Activated CD4-positive, alpha-beta T cell treated with anti-CD3 and anti-CD28 coated beads, Interleukin-2, amount 10 ng/mL, durations not matched to agents 7 days and 5 days (primary cell): Measurements from ENCODE around the gene PRRG1. TPM values are rescaled to one million over a fixed set of nuclear protein-coding genes. Genes with fewer than 3 reads are reported as not detected.
"Not testable (repeated sequence)": the region's sequence is repeated elsewhere in the genome, so short reads cannot be mapped to it uniquely, and the experiment has no call there.

Experiments used
- CTCF ChIA-PET: fragments of 350-600 bp; sonication (Branson Sonifier 250); formaldehyde crosslinking; loops from one replicate; lab custom pipeline; 2021; ENCODE audit warnings: antibody characterized with exemption; lab: Charles Lee
- POLR2A ChIA-PET: fragments of 350-600 bp; sonication (Branson Sonifier 250); formaldehyde crosslinking; loops from one replicate; lab custom pipeline; 2021; ENCODE audit warnings: antibody characterized with exemption; lab: Charles Lee
- DNase-seq: peaks from one replicate; pipeline ENCODE4 v3.0.0-alpha.2; 2020
- H3K27ac Mint-ChIP-seq: one replicate; pipeline ENCODE4 v1.8.0; 2021; ENCODE audit warnings: mild to moderate bottlenecking, moderate library complexity, mixed read lengths
- H3K27me3 Mint-ChIP-seq: one replicate; pipeline ENCODE4 v1.8.0; 2021; ENCODE audit warnings: mixed read lengths
- H3K36me3 Mint-ChIP-seq: one replicate; pipeline ENCODE4 v1.8.0; 2021; ENCODE audit warnings: low read depth, mixed read lengths
- H3K4me1 Mint-ChIP-seq: one replicate; pipeline ENCODE4 v1.8.0; 2021; ENCODE audit warnings: mixed read lengths
- H3K4me3 Mint-ChIP-seq: one replicate; pipeline ENCODE4 v1.8.0; 2021; ENCODE audit warnings: mild to moderate bottlenecking, moderate library complexity, mixed read lengths
- H3K9me3 Mint-ChIP-seq: one replicate; pipeline ENCODE4 v1.8.0; 2021; ENCODE audit warnings: mixed read lengths
- total RNA-seq, 2 experiments: library from RNA; stranded (reverse); gene quantifications; one replicate each; pipeline ENCODE4 v1.2.3, GENCODE V29; 2021

PRRG1 gene
- total RNA-seq, 2 experiments from 2014 or later = not detected

DNA sequence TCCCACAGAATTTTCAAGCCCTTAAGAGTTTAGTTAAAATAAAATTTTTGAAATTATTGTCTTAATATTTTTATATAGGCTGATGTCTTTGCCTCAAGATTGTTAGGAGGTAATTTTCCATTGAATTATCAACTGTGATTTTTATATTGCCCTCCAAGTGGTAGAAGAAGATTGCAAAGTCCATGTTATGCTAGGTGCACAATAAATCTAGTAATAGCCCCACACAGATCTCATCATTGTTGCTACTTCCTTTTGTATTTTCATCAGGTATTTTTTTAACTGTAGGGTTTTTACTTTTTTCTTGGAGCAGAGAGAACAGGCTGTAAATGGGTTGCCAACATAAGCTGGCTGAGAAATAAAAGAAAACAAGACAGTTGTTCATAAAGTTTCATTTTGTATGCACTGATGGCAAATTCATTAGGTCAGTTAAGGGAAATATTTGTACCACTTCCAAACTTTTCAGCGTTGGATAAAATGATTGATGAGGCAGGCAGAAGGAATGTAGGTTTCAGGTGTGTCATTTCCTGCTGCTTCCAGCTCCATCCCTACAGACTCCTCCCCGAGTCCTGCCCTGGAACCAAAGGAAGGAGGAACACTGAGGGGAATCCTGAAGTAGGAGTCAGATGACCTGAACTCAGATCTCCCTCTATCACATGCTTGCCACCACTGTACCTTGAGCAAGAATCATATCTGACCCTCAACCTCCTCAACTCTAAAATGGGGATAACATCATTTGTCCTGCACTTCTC lies 105.5 kb downstream of the PRRG1 start:
- no peak for DNase-seq
- H3K27ac Mint-ChIP-seq = no peak overlapping the region
- H3K4me1 Mint-ChIP-seq = no peaks in the 10 kb centered on the region
- H3K27me3 Mint-ChIP-seq = no peaks in the 10 kb centered on the region
- no peak overlapping the region for H3K4me3 Mint-ChIP-seq
- H3K9me3 Mint-ChIP-seq = no peaks in the 10 kb centered on the region
- H3K36me3 Mint-ChIP-seq = no peaks in the 10 kb centered on the region
- ChIA-PET CTCF (no interaction called here), POLR2A (no interaction called here)

DNA sequence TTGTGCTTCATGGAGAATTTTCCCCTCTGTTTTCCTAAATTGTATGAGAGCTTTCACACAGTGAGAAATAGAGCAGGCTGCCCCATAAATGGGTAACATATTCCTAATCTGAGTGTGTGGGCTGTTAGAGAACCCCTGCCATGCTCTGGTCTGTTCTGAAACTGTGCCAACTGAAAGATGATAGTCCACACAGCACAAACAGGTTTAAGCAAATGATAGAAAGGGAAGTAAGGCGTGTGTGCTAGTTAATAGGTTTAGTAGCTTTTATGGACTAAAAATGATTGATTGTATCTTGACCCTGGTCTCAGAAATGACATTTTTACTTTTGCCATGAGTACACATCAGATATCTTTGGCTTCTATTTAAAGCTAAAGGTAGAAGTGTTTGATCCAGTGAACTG lies 106.2 kb downstream of the PRRG1 start:
- Mint-ChIP-seq H3K27me3 (no peaks in the 10 kb centered on the region), H3K36me3 (no peaks in the 10 kb centered on the region), H3K27ac (no peak overlapping the region), H3K4me1 (no peaks in the 10 kb centered on the region), H3K9me3 (no peaks in the 10 kb centered on the region), H3K4me3 (no peak overlapping the region)
- CTCF ChIA-PET = no interaction called here
- DNase-seq = no peak
- POLR2A ChIA-PET = no interaction called here

DNA sequence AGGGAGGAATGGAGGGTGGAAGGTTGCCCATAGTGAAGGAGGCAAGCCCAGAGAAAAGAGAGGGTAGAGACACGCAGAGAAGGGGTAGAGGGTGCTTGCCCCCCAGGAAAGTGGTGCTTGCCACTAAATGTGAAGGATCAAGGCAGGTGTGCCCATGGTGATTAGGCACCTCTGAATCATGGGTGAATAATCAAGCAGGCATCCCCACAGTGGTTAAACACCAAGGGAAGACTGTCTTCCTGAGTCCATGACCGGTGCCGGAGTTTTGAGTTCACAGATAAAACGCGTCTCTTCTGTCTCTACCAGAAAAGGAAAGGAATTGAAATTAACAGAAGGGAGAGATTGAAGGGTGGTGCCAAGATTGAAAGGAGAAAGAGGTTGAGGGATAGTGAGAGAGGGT lies 111.1 kb downstream of the PRRG1 start:
- H3K9me3 Mint-ChIP-seq, H3K36me3 Mint-ChIP-seq, DNase-seq, CTCF ChIA-PET, POLR2A ChIA-PET, H3K27ac Mint-ChIP-seq, H3K4me1 Mint-ChIP-seq, H3K4me3 Mint-ChIP-seq, H3K27me3 Mint-ChIP-seq: not testable (repeated sequence)

DNA sequence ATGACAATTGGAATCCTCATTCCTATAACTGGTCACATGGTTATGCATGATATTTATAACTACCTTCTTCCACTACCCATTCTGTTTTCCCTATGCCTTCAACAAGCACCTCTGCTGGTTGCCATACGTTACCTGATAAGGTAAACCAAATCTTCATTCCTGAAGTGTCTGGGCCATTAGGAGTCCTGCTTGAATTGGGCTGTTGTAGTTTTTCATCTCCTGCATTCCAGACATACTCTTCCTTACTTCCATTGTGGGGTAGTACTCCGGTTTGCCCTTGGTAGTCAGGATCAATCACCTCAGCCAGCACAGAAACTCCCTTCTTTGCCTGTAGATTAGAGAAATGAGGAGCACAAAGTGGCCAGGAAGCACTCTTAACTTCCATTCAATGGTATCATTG lies 113.2 kb downstream of the PRRG1 start:
- CTCF ChIA-PET = no interaction called here
- DNase-seq = no peak
- H3K27ac Mint-ChIP-seq = no peak overlapping the region

DNA sequence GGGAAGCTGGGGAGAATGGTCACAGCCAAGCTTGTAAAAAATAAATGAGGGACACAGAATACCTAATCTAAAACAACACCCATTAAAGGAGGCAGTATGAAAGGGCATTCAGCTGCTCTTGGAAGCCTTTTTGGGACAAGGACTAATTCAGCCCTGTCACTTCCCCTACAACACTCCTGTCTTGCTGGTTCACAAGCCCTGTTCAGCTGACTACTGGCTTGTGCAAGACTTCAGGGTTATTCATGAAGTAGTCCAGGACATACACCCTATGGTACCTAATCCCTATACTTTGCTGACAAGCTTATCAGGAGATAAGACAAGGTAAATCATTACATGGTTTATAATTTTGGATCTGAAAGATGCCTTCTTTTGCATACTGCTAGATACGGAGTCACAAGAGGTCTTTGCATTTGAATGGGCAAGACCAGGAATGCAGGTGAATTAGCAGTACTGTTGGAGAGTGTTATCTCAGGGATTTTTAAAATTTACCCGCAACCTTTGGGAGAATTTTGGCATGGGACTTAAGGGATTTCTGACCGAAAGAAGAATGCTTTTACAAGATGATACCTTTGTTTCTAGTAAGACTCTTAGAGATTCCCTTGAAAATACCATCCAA lies 119.1 kb downstream of the PRRG1 start:
- ChIA-PET CTCF (no interaction called here), POLR2A (no interaction called here)
- no peaks in the 10 kb centered on the region for H3K4me1 Mint-ChIP-seq
- H3K27me3 Mint-ChIP-seq = no peaks in the 10 kb centered on the region
- no peak for DNase-seq
- H3K4me3 Mint-ChIP-seq = no peak overlapping the region
- no peaks in the 10 kb centered on the region for H3K9me3 Mint-ChIP-seq
- H3K27ac Mint-ChIP-seq = no peak overlapping the region
- H3K36me3 Mint-ChIP-seq = no peaks in the 10 kb centered on the region

More for the DNA sequence above, 113.2 kb downstream of the PRRG1 start:
- Mint-ChIP-seq H3K4me3 (no peak overlapping the region), H3K9me3 (no peaks in the 10 kb centered on the region), H3K36me3 (no peaks in the 10 kb centered on the region), H3K27me3 (no peaks in the 10 kb centered on the region), H3K4me1 (no peaks in the 10 kb centered on the region)
- POLR2A ChIA-PET = no interaction called here

DNA sequence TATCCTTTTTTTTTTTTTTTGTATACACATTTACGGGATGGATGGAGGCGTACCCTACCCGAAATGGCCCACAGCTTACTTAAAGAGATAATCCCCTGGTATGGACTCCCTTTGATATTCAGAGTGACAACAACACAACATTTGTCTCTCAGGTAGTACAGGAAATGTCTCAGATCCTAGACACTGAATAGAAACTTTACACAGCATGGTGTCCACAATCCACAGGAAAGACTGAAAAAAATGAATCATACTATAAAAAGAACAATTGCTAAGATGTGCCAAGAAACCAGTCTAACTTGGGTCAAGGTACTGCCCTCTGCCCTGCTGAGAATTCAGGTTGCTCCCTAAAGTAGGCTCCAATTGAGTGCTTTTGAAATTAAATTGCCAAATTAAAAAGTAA lies 121.5 kb downstream of the PRRG1 start:
- Mint-ChIP-seq H3K9me3 (no peaks in the 10 kb centered on the region), H3K27ac (no peak overlapping the region), H3K4me1 (no peaks in the 10 kb centered on the region), H3K36me3 (no peaks in the 10 kb centered on the region), H3K27me3 (no peaks in the 10 kb centered on the region), H3K4me3 (no peak overlapping the region)
- ChIA-PET POLR2A (no interaction called here), CTCF (no interaction called here)
- DNase-seq = no peak

DNA sequence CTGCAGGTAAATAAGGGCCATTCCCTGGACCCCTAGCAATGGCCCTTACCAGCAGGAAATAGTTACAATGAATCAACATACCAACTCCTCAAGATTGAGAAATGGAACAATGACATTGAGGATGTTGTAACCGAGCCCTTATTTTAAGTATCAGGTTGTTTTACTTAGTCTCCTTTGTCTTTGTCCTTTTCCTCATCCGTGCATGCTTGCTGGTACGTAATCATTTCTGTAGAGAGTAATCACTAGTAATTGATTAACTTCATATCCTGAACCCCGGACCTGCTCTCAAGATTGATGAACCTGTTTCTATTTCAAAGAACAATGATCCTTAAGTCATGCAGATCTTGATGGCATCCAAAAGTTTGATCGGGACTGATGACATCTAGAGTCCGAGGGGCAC lies 123.7 kb downstream of the PRRG1 start:
- Mint-ChIP-seq H3K27ac (no peak overlapping the region), H3K4me1 (no peaks in the 10 kb centered on the region), H3K9me3 (no peaks in the 10 kb centered on the region), H3K27me3 (no peaks in the 10 kb centered on the region), H3K4me3 (no peak overlapping the region), H3K36me3 (no peaks in the 10 kb centered on the region)
- ChIA-PET CTCF (no interaction called here), POLR2A (no interaction called here)
- no peak for DNase-seq

DNA sequence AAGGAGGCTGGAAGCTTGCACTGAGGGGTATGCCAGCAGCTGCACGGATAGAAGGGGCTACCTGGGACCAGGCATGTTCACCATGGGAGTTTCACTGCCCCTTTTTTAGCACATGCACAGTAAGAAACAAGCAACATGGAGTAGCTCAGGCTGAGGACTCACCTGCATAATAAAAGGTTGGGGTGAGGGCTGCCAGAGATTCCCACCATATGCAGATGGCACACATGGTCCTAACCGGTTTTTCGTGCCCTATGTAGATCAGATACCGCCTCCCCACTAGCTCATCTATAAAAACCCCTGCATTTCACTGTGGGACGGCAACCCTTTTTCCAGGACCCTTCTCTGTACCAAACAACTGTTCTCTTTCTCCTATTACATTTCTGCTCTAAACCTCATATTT lies 125.3 kb downstream of the PRRG1 start:
- Mint-ChIP-seq H3K27me3 (no peaks in the 10 kb centered on the region), H3K27ac (no peak overlapping the region), H3K4me3 (no peak overlapping the region), H3K9me3 (no peaks in the 10 kb centered on the region), H3K36me3 (no peaks in the 10 kb centered on the region), H3K4me1 (no peaks in the 10 kb centered on the region)
- DNase-seq = no peak
- ChIA-PET CTCF (no interaction called here), POLR2A (no interaction called here)

DNA sequence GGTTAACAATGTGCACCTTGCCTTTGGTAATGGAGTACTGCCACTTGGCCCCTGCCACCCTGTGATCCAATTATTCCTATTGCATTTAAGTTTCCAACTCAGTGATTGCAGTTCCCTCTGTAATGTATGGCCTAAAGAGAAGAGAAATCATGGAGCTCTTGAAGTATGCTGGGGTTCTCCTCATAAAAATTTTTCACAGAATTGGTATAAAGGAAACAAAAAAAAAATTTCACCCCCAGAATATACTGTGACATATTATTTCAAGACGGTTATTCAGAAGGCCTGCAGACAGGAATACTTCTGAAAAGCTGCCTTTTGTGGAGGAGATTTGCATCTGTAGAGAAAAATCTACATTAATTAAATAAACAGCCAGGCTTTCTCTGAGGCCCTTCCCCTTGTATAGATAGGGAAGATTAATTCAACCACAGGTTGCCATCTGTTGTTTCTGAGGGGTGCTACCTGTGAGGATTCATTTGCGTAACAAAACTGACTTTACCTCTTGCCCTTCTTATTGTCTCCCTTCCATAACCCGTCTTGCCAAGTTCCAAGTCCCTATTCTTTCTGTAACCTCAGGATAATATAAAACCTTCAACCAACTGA lies 127.5 kb downstream of the PRRG1 start:
- CTCF ChIA-PET = no interaction called here
- H3K27me3 Mint-ChIP-seq = no peaks in the 10 kb centered on the region
- no peak for DNase-seq

DNA sequence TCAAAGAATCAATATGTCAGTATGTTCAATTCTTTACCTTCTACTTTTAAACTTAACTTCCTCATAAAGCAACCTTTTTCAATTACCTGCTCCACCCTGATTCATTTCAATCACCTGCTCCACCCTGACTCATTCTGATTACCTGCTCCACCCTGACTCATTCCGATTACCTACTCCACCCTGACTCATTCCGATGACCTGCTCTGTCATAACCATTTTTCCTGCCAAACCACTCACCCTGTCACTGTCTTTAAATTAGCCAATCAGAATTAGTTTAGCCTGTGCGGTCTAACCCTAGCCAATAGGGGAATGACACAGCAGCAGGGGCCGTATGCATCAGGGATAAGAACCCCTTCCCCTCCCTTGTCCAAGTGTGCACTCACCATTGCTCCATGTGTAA lies 135.2 kb downstream of the PRRG1 start:
- H3K36me3 Mint-ChIP-seq, H3K4me3 Mint-ChIP-seq, H3K9me3 Mint-ChIP-seq, H3K4me1 Mint-ChIP-seq, H3K27ac Mint-ChIP-seq, CTCF ChIA-PET, POLR2A ChIA-PET, H3K27me3 Mint-ChIP-seq, DNase-seq: not testable (repeated sequence)

More for the DNA sequence above, 127.5 kb downstream of the PRRG1 start:
- no peak overlapping the region for H3K4me3 Mint-ChIP-seq
- POLR2A ChIA-PET = no interaction called here
- H3K27ac Mint-ChIP-seq = no peak overlapping the region
- H3K4me1 Mint-ChIP-seq = no peaks in the 10 kb centered on the region
- H3K36me3 Mint-ChIP-seq = no peaks in the 10 kb centered on the region
- H3K9me3 Mint-ChIP-seq = no peaks in the 10 kb centered on the region

DNA sequence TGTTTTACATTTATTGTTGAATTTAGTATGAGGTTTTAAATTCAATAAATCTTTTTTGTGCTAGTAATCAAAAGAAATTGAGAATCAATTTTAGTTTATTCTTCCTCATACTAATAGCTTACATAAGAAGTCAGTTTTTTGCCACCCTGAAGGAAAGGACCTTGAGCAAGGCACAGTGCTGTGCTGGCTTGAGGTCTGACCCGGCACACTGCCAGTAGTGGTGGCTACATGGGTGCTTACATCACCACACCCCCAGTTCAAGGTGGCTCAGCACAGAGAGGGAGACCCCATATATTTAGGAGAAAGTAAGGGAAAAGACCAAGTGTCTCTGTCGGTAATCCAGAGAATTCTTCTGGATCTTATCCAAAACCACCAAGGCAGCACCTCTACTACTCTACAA lies 136.3 kb downstream of the PRRG1 start:
- no peaks in the 10 kb centered on the region for H3K4me1 Mint-ChIP-seq
- no peak overlapping the region for H3K27ac Mint-ChIP-seq
- H3K36me3 Mint-ChIP-seq = no peaks in the 10 kb centered on the region
- POLR2A ChIA-PET = no interaction called here
- CTCF ChIA-PET = interaction anchor here (0.6 kb wide), 1 partner anchor 573 kb away, joined by 3 read pairs; no protein-coding TSS in a partner anchor
- no peak overlapping the region for H3K4me3 Mint-ChIP-seq
- H3K27me3 Mint-ChIP-seq = peaks cover 2% of the 10 kb centered on the region
- DNase-seq = no peak
- H3K9me3 Mint-ChIP-seq = no peaks in the 10 kb centered on the region

DNA sequence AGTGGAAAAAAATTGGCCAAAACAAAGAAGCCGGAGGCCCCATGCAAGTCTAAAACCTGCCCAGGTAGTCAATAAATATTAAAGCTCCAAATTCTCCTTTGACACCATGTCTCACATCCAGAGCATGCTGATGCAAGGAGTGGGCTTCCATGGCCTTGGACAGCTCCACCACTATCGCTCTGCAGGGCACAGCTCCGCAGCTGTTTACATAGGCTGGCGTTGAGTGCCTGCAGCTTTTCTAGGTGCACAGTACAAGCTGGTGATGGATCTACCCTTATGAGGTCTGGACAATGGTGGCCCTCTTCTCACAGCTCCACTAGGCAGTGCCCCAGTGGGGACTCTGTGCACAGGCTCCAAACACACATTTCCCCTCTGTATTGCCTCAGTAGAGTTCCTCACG lies 138.1 kb downstream of the PRRG1 start:
- Mint-ChIP-seq H3K36me3 (no peaks in the 10 kb centered on the region), H3K4me1 (no peaks in the 10 kb centered on the region), H3K9me3 (no peaks in the 10 kb centered on the region), H3K4me3 (no peak overlapping the region), H3K27ac (no peak overlapping the region), H3K27me3 (peaks cover 2% of the 10 kb centered on the region)
- DNase-seq = no peak
- ChIA-PET POLR2A (no interaction called here), CTCF (no interaction called here)

DNA sequence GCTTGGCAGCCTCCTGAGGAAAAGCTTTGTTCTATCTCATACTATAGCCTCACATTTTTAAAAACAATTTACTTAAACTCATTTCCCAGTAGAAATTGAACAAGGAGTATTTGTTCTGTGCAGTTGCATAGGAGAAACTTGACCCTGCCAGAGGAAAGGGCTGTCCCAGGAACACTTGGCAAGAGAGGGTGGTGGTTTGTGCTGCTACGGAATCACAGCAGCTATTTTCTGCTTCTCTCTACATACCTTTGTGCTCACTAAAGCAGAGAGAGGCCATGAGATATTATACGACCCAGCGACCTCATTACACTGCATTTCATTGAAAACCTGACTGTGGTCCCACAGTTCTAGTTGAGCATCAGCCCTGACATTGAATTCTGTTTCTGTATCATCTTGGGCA lies 139.2 kb downstream of the PRRG1 start:
- Mint-ChIP-seq H3K27me3 (peaks cover 2% of the 10 kb centered on the region), H3K36me3 (no peaks in the 10 kb centered on the region), H3K9me3 (no peaks in the 10 kb centered on the region), H3K4me1 (no peaks in the 10 kb centered on the region), H3K27ac (no peak overlapping the region), H3K4me3 (no peak overlapping the region)
- no peak for DNase-seq
- CTCF ChIA-PET = no interaction called here
- POLR2A ChIA-PET = no interaction called here
